ENCODE results near the gene AGTR1. TPM values are rescaled to one million over a fixed set of nuclear protein-coding genes. Genes with fewer than 3 reads are reported as not detected.

Gene AGTR1
- total RNA-seq, 1 experiment from 2014 or later: not detected

- Mint-ChIP-seq H3K4me1 (ENCODE audit: low read depth, unreplicated experiment) (no peaks in the 10 kb centered on the region), H3K27ac (ENCODE audit: unreplicated experiment) (no peak overlapping the region), H3K36me3 (ENCODE audit: insufficient read depth, unreplicated experiment) (no peaks in the 10 kb centered on the region), H3K4me3 (ENCODE audit: unreplicated experiment) (no peak overlapping the region), H3K9me3 (ENCODE audit: unreplicated experiment) (no peaks in the 10 kb centered on the region), H3K27me3 (ENCODE audit: insufficient read depth, unreplicated experiment) (peaks cover 2% of the 10 kb centered on the region)
- no peak for DNase-seq
- H3K36me3 ChIP-seq (ENCODE audit: control insufficient read depth, insufficient read depth, low read length): no peaks in the 10 kb centered on the region
- ChIA-PET CTCF (no interaction called here), POLR2A (no interaction called here)
- no peak overlapping the region for H3K4me3 ChIP-seq (ENCODE audit: low read depth, low read length)
- no TSS peak for BruUV-seq (replicated peaks)
- H3K4me1 ChIP-seq: no peaks in the 10 kb centered on the region
- no peak for TF ChIP-seq CTCF (IDR thresholded peaks at IDR 0.05; ENCODE audit: insufficient read depth in 1 of 2, low read depth in 1 of 2, low read length in 1 of 2, severe bottlenecking in 1 of 2, unreplicated experiment in 1 of 2)
- H3K9me3 ChIP-seq: no peaks in the 10 kb centered on the region
- intact Hi-C loops (cut with micrococcal nuclease; ENCODE audit: unreplicated experiment): no loop called here
- no peaks in the 10 kb centered on the region for H3K27me3 ChIP-seq (replicated peaks; ENCODE audit: control insufficient read depth, insufficient read depth, low read length)
Measured at GRCh38 chr3:148739720-148740119, 42.0 kb downstream of the AGTR1 start.

GRCh38 chr3:148740291-148740690, 42.6 kb downstream of the AGTR1 start:
- peaks cover 2% of the 10 kb centered on the region for H3K27me3 Mint-ChIP-seq (ENCODE audit: insufficient read depth, unreplicated experiment)
- no peaks in the 10 kb centered on the region for H3K4me1 Mint-ChIP-seq (ENCODE audit: low read depth, unreplicated experiment)
- Histone ChIP-seq H3K27me3 (replicated peaks; ENCODE audit: control insufficient read depth, insufficient read depth, low read length) (no peaks in the 10 kb centered on the region), H3K9me3 (no peaks in the 10 kb centered on the region), H3K4me1 (no peaks in the 10 kb centered on the region), H3K36me3 (ENCODE audit: control insufficient read depth, insufficient read depth, low read length) (no peaks in the 10 kb centered on the region), H3K4me3 (ENCODE audit: low read depth, low read length) (no peak overlapping the region)
- H3K9me3 Mint-ChIP-seq (ENCODE audit: unreplicated experiment): no peaks in the 10 kb centered on the region
- no peak for DNase-seq
- H3K36me3 Mint-ChIP-seq (ENCODE audit: insufficient read depth, unreplicated experiment): no peaks in the 10 kb centered on the region
- TF ChIP-seq CTCF (IDR thresholded peaks at IDR 0.05; ENCODE audit: insufficient read depth in 1 of 2, low read depth in 1 of 2, low read length in 1 of 2, severe bottlenecking in 1 of 2, unreplicated experiment in 1 of 2): no peak
- H3K27ac Mint-ChIP-seq (ENCODE audit: unreplicated experiment): no peak overlapping the region
- CTCF ChIA-PET: no interaction called here
- H3K4me3 Mint-ChIP-seq (ENCODE audit: unreplicated experiment): no peak overlapping the region
- BruUV-seq (replicated peaks): no TSS peak
- POLR2A ChIA-PET: no interaction called here
- intact Hi-C loops (cut with micrococcal nuclease; ENCODE audit: unreplicated experiment): no loop called here

GRCh38 chr3:148741219-148741618, 43.5 kb downstream of the AGTR1 start:
- BruUV-seq (replicated peaks): no TSS peak
- ChIA-PET CTCF (no interaction called here), POLR2A (no interaction called here)
- Histone ChIP-seq H3K4me3 (ENCODE audit: low read depth, low read length) (no peak overlapping the region), H3K9me3 (no peaks in the 10 kb centered on the region), H3K27me3 (replicated peaks; ENCODE audit: control insufficient read depth, insufficient read depth, low read length) (no peaks in the 10 kb centered on the region), H3K4me1 (no peaks in the 10 kb centered on the region), H3K36me3 (ENCODE audit: control insufficient read depth, insufficient read depth, low read length) (no peaks in the 10 kb centered on the region)
- Mint-ChIP-seq H3K27ac (ENCODE audit: unreplicated experiment) (no peak overlapping the region), H3K27me3 (ENCODE audit: insufficient read depth, unreplicated experiment) (peaks cover 3% of the 10 kb centered on the region), H3K36me3 (ENCODE audit: insufficient read depth, unreplicated experiment) (no peaks in the 10 kb centered on the region), H3K9me3 (ENCODE audit: unreplicated experiment) (no peaks in the 10 kb centered on the region), H3K4me1 (ENCODE audit: low read depth, unreplicated experiment) (no peaks in the 10 kb centered on the region), H3K4me3 (ENCODE audit: unreplicated experiment) (no peak overlapping the region)
- intact Hi-C loops (cut with micrococcal nuclease; ENCODE audit: unreplicated experiment): no loop called here
- no peak for TF ChIP-seq CTCF (IDR thresholded peaks at IDR 0.05; ENCODE audit: insufficient read depth in 1 of 2, low read depth in 1 of 2, low read length in 1 of 2, severe bottlenecking in 1 of 2, unreplicated experiment in 1 of 2)
- DNase-seq: no peak

Data from Caco-2 (cell line).